Lower leg skin (tissue), 3 donors: ENCODE data around the gene WBP4.

Experiments
- CTCF ChIP-seq, 3 donors: fragments of 450-650 bp; IDR thresholded peaks; one replicate each; pipeline ENCODE4 v1.5.1; 2016; ENCODE audit warnings: antibody characterized with exemption in 3 of 3, mild to moderate bottlenecking in 3 of 3, moderate library complexity in 2 of 3
- POLR2A ChIP-seq, 2 donors: fragments of 450-650 bp; IDR thresholded peaks; one replicate each; pipeline ENCODE4 v1.6.1; 2016 to 2017; ENCODE audit warnings: antibody characterized with exemption in 2 of 2, mild to moderate bottlenecking in 1 of 2, moderate library complexity in 1 of 2

GRCh38 chr13:41052441-41052840 is 8.9 kb upstream of the WBP4 start:
- TF ChIP-seq CTCF (IDR thresholded peaks at IDR 0.05) (no peak), POLR2A (IDR thresholded peaks at IDR 0.05) (no peak)
